ENCODE data around the gene USP20.

- TF ChIP-seq, protein P1, sequence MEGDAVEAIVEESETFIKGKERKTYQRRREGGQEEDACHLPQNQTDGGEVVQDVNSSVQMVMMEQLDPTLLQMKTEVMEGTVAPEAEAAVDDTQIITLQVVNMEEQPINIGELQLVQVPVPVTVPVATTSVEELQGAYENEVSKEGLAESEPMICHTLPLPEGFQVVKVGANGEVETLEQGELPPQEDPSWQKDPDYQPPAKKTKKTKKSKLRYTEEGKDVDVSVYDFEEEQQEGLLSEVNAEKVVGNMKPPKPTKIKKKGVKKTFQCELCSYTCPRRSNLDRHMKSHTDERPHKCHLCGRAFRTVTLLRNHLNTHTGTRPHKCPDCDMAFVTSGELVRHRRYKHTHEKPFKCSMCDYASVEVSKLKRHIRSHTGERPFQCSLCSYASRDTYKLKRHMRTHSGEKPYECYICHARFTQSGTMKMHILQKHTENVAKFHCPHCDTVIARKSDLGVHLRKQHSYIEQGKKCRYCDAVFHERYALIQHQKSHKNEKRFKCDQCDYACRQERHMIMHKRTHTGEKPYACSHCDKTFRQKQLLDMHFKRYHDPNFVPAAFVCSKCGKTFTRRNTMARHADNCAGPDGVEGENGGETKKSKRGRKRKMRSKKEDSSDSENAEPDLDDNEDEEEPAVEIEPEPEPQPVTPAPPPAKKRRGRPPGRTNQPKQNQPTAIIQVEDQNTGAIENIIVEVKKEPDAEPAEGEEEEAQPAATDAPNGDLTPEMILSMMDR (IDR thresholded peaks at IDR 0.05; ENCODE audit: low read depth, low read length, missing input control): no peak
- TF ChIP-seq JUND (IDR thresholded peaks at IDR 0.05): no peak
- TF ChIP-seq MAX (IDR thresholded peaks at IDR 0.05): no peak
- TF ChIP-seq, protein P2, sequence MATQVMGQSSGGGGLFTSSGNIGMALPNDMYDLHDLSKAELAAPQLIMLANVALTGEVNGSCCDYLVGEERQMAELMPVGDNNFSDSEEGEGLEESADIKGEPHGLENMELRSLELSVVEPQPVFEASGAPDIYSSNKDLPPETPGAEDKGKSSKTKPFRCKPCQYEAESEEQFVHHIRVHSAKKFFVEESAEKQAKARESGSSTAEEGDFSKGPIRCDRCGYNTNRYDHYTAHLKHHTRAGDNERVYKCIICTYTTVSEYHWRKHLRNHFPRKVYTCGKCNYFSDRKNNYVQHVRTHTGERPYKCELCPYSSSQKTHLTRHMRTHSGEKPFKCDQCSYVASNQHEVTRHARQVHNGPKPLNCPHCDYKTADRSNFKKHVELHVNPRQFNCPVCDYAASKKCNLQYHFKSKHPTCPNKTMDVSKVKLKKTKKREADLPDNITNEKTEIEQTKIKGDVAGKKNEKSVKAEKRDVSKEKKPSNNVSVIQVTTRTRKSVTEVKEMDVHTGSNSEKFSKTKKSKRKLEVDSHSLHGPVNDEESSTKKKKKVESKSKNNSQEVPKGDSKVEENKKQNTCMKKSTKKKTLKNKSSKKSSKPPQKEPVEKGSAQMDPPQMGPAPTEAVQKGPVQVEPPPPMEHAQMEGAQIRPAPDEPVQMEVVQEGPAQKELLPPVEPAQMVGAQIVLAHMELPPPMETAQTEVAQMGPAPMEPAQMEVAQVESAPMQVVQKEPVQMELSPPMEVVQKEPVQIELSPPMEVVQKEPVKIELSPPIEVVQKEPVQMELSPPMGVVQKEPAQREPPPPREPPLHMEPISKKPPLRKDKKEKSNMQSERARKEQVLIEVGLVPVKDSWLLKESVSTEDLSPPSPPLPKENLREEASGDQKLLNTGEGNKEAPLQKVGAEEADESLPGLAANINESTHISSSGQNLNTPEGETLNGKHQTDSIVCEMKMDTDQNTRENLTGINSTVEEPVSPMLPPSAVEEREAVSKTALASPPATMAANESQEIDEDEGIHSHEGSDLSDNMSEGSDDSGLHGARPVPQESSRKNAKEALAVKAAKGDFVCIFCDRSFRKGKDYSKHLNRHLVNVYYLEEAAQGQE (IDR thresholded peaks at IDR 0.05): no peak
- no peak for TF ChIP-seq TAF1 (conservative IDR thresholded peaks at IDR 0.05)
- no peak for TF ChIP-seq EGR1 (IDR thresholded peaks at IDR 0.05; ENCODE audit: low read depth in 2 of 2)
- TF ChIP-seq RAD21 (IDR thresholded peaks at IDR 0.05): no peak
- TF ChIP-seq, protein P3, sequence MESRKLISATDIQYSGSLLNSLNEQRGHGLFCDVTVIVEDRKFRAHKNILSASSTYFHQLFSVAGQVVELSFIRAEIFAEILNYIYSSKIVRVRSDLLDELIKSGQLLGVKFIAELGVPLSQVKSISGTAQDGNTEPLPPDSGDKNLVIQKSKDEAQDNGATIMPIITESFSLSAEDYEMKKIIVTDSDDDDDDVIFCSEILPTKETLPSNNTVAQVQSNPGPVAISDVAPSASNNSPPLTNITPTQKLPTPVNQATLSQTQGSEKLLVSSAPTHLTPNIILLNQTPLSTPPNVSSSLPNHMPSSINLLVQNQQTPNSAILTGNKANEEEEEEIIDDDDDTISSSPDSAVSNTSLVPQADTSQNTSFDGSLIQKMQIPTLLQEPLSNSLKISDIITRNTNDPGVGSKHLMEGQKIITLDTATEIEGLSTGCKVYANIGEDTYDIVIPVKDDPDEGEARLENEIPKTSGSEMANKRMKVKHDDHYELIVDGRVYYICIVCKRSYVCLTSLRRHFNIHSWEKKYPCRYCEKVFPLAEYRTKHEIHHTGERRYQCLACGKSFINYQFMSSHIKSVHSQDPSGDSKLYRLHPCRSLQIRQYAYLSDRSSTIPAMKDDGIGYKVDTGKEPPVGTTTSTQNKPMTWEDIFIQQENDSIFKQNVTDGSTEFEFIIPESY (IDR thresholded peaks at IDR 0.05): no peak
Measured at GRCh38 chr9:129803676-129804060, 31.6 kb upstream of the USP20 start.
